ENCODE measurements around the gene MFSD6. TPM values are rescaled to one million over a fixed set of nuclear protein-coding genes. Genes with fewer than 3 reads are reported as not detected.

MFSD6 gene
- polyA plus RNA-seq, 1 experiment, result 14.4 TPM

DNA sequence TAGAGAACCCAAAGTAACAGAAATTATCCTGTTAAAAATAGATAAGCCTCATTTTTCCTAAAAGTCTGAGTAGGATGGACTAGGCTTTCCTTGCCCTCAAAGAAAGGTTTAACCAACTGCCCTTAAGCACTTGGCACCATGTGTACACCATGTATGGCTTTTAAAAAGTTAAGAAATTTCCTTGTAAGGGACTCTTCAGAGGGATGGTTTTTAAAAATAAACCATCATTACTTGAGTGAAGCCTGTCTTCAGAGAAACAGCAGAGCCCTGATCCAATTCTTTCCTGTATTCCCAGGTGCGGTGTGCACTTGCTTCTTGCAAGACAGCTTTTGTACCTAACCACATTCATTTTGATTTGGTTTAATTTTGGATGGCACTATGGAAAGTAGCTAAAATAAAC, 127.4 kb downstream of the MFSD6 start:
- TF ChIP-seq, protein P1, sequence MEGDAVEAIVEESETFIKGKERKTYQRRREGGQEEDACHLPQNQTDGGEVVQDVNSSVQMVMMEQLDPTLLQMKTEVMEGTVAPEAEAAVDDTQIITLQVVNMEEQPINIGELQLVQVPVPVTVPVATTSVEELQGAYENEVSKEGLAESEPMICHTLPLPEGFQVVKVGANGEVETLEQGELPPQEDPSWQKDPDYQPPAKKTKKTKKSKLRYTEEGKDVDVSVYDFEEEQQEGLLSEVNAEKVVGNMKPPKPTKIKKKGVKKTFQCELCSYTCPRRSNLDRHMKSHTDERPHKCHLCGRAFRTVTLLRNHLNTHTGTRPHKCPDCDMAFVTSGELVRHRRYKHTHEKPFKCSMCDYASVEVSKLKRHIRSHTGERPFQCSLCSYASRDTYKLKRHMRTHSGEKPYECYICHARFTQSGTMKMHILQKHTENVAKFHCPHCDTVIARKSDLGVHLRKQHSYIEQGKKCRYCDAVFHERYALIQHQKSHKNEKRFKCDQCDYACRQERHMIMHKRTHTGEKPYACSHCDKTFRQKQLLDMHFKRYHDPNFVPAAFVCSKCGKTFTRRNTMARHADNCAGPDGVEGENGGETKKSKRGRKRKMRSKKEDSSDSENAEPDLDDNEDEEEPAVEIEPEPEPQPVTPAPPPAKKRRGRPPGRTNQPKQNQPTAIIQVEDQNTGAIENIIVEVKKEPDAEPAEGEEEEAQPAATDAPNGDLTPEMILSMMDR (IDR thresholded peaks at IDR 0.05; ENCODE audit: insufficient read depth, low read depth, low read length), result no peak
- ChIA-PET POLR2A (no interaction called here), CTCF (no interaction called here)
- Histone ChIP-seq H3K4me3 (ENCODE audit: low read depth, low read length) (no peak overlapping the region), H3K27me3 (ENCODE audit: control insufficient read depth, insufficient read depth, low read length) (no peaks in the 10 kb centered on the region), H3K36me3 (ENCODE audit: control insufficient read depth, insufficient read depth, low read length) (no peaks in the 10 kb centered on the region)
- DNase-seq (ENCODE audit: low read depth), result no peak

- DNase-seq (ENCODE audit: low read depth), result no peak
- ChIA-PET CTCF (no interaction called here), POLR2A (no interaction called here)
Measured at GRCh38 chr2:190537765-190538164, 129.6 kb downstream of the MFSD6 start.

GRCh38 chr2:190538201-190538600, 130.0 kb downstream of the MFSD6 start:
- Histone ChIP-seq H3K4me3 (ENCODE audit: low read depth, low read length) (no peak overlapping the region), H3K36me3 (ENCODE audit: control insufficient read depth, insufficient read depth, low read length) (no peaks in the 10 kb centered on the region), H3K27me3 (ENCODE audit: control insufficient read depth, insufficient read depth, low read length) (no peaks in the 10 kb centered on the region)
- CTCF ChIA-PET, result no interaction called here
- TF ChIP-seq, protein P1 (IDR thresholded peaks at IDR 0.05; ENCODE audit: insufficient read depth, low read depth, low read length), result no peak
- POLR2A ChIA-PET, result no interaction called here
- no peak for DNase-seq (ENCODE audit: low read depth)

More at GRCh38 chr2:190537765-190538164, 129.6 kb downstream of the MFSD6 start:
- H3K4me3 ChIP-seq (ENCODE audit: low read depth, low read length), result no peak overlapping the region
- TF ChIP-seq, protein P1 (IDR thresholded peaks at IDR 0.05; ENCODE audit: insufficient read depth, low read depth, low read length), result no peak
- H3K27me3 ChIP-seq (ENCODE audit: control insufficient read depth, insufficient read depth, low read length), result no peaks in the 10 kb centered on the region
- no peaks in the 10 kb centered on the region for H3K36me3 ChIP-seq (ENCODE audit: control insufficient read depth, insufficient read depth, low read length)

DNA sequence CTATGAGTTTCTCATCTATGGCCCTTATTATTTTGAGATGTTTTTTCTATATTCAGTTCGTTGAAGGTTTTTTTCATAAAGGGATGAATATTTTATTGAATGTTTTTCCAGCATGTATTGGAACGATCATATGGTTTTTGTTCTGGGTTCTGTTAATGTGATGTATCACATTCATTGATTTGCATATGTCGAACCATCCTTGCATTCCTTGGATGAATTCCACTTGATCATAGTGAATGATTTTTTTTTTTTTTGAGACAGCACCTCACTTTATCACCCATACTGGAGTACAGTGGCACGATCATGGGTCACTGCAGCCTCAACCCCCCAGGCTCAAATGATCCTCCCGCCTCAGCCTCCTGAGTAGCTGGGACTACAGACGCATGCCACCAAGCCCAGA, 131.9 kb downstream of the MFSD6 start:
- no peak for DNase-seq (ENCODE audit: low read depth)

DNA sequence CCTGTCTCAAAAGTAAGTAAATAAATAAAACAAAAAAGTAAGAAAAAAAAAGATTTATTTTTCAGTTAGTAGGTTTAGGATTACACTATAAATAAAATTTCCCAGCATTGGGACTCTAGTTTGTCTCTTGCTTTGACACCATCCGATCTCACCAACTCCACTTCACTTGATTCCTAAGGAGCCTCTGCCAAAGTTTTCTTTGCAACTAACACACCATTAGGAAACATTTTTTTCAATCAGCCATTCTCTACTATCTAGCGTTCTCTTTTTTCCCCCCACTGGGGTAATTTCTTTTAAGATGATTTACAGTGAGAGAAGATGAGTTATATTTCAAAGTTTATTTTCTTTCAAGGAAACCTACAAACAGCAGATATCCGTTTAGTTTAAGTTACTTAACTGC, 136.9 kb downstream of the MFSD6 start:
- H3K27me3 ChIP-seq (ENCODE audit: control insufficient read depth, insufficient read depth, low read length), result no peaks in the 10 kb centered on the region
- DNase-seq (ENCODE audit: low read depth), result no peak
- TF ChIP-seq, protein P1 (IDR thresholded peaks at IDR 0.05; ENCODE audit: insufficient read depth, low read depth, low read length), result no peak
- ChIA-PET POLR2A (no interaction called here), CTCF (no interaction called here)
- no peaks in the 10 kb centered on the region for H3K36me3 ChIP-seq (ENCODE audit: control insufficient read depth, insufficient read depth, low read length)
- H3K4me3 ChIP-seq (ENCODE audit: low read depth, low read length), result no peak overlapping the region

More for the DNA sequence above, 131.9 kb downstream of the MFSD6 start:
- TF ChIP-seq, protein P1 (IDR thresholded peaks at IDR 0.05; ENCODE audit: insufficient read depth, low read depth, low read length), result no peak
- Histone ChIP-seq H3K36me3 (ENCODE audit: control insufficient read depth, insufficient read depth, low read length) (no peaks in the 10 kb centered on the region), H3K4me3 (ENCODE audit: low read depth, low read length) (no peak overlapping the region), H3K27me3 (ENCODE audit: control insufficient read depth, insufficient read depth, low read length) (no peaks in the 10 kb centered on the region)
- ChIA-PET POLR2A (no interaction called here), CTCF (no interaction called here)

Data from BJ (cell line).